Astrocyte of the spinal cord (primary cell): Measurements from ENCODE around the gene CFAP99.

Source experiments
- DNase-seq: peaks from one replicate; pipeline ENCODE4 v3.0.0; 2011; ENCODE audit warnings: low read depth, low spot score
- H3K4me3 ChIP-seq: 2 replicates; pipeline ENCODE4 v1.5.1; 2011; ENCODE audit warnings: low read depth, mild to moderate bottlenecking, low read length, moderate library complexity
- in situ Hi-C: cut with HindIII; loops from 2 replicates; pipeline ENCODE4 v1.10.0; 2017; ENCODE audit warnings: low sequenced_read_pairs
- TF ChIP-seq, protein P1 (sequence below): IDR thresholded peaks from 2 replicates; pipeline ENCODE4 v1.5.1; 2012; ENCODE audit warnings: low read depth, mild to moderate bottlenecking, low read length, inconsistent platforms

The CFAP99 gene

GRCh38 chr4:2501034-2501594 lies 82.4 kb downstream of the CFAP99 start:
- DNase-seq: no peak
- in situ Hi-C loops: no loop called here

GRCh38 chr4:2503809-2504208 lies 85.1 kb downstream of the CFAP99 start:
- DNase-seq: no peak
- in situ Hi-C loops: no loop called here
- TF ChIP-seq, protein P1, sequence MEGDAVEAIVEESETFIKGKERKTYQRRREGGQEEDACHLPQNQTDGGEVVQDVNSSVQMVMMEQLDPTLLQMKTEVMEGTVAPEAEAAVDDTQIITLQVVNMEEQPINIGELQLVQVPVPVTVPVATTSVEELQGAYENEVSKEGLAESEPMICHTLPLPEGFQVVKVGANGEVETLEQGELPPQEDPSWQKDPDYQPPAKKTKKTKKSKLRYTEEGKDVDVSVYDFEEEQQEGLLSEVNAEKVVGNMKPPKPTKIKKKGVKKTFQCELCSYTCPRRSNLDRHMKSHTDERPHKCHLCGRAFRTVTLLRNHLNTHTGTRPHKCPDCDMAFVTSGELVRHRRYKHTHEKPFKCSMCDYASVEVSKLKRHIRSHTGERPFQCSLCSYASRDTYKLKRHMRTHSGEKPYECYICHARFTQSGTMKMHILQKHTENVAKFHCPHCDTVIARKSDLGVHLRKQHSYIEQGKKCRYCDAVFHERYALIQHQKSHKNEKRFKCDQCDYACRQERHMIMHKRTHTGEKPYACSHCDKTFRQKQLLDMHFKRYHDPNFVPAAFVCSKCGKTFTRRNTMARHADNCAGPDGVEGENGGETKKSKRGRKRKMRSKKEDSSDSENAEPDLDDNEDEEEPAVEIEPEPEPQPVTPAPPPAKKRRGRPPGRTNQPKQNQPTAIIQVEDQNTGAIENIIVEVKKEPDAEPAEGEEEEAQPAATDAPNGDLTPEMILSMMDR: no peak
- no peak overlapping the region for H3K4me3 ChIP-seq

More at GRCh38 chr4:2501034-2501594, 82.4 kb downstream of the CFAP99 start:
- TF ChIP-seq, protein P1: no peak
- H3K4me3 ChIP-seq: no peak overlapping the region

DNA sequence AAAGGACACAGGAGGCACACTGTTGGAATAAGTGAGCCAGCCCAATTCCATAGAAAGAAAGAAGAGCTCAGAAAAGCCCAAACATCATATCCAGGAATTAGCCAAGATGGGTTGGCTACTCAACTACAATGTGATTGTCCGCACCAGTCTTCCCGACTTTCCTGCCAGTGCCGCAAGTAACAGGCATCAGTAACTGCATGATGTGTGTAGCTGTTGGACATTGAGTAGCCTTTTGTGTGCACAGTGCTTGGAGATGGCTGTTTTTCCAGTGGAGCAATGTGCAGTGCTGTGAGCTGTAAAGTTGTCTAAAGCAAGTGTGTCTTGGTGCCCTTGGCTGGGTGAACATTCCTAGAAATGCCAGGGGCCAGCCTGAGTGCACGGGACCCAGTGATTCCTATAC lies 88.5 kb downstream of the CFAP99 start:
- TF ChIP-seq, protein P1: no peak
- DNase-seq: no peak
- in situ Hi-C loops: no loop called here
- no peak overlapping the region for H3K4me3 ChIP-seq

- H3K4me3 ChIP-seq: no peak overlapping the region
- in situ Hi-C loops: no loop called here
- TF ChIP-seq, protein P1: no peak
- no peak for DNase-seq
Measured at GRCh38 chr4:2507855-2508254, 89.1 kb downstream of the CFAP99 start.

- no peak for DNase-seq
Measured at GRCh38 chr4:2510351-2511259, 91.8 kb downstream of the CFAP99 start.

GRCh38 chr4:2511645-2512131 lies 92.9 kb downstream of the CFAP99 start:
- no peak overlapping the region for H3K4me3 ChIP-seq
- in situ Hi-C loops: no loop called here
- no peak for DNase-seq
- TF ChIP-seq, protein P1: no peak

More at GRCh38 chr4:2510351-2511259, 91.8 kb downstream of the CFAP99 start:
- H3K4me3 ChIP-seq: no peak overlapping the region
- TF ChIP-seq, protein P1: no peak
- in situ Hi-C loops: no loop called here
